Kidney tubule cell (primary cell): ENCODE measurements around the gene SUMO3.
A peak's percentile ranks its signal among the peaks of the same experiment; 100 is the strongest.

Experiments used
- DNase-seq: peaks from one replicate; pipeline ENCODE4 v3.0.0-alpha.2; 2018; ENCODE audit warnings: low spot score

Gene SUMO3

DNA sequence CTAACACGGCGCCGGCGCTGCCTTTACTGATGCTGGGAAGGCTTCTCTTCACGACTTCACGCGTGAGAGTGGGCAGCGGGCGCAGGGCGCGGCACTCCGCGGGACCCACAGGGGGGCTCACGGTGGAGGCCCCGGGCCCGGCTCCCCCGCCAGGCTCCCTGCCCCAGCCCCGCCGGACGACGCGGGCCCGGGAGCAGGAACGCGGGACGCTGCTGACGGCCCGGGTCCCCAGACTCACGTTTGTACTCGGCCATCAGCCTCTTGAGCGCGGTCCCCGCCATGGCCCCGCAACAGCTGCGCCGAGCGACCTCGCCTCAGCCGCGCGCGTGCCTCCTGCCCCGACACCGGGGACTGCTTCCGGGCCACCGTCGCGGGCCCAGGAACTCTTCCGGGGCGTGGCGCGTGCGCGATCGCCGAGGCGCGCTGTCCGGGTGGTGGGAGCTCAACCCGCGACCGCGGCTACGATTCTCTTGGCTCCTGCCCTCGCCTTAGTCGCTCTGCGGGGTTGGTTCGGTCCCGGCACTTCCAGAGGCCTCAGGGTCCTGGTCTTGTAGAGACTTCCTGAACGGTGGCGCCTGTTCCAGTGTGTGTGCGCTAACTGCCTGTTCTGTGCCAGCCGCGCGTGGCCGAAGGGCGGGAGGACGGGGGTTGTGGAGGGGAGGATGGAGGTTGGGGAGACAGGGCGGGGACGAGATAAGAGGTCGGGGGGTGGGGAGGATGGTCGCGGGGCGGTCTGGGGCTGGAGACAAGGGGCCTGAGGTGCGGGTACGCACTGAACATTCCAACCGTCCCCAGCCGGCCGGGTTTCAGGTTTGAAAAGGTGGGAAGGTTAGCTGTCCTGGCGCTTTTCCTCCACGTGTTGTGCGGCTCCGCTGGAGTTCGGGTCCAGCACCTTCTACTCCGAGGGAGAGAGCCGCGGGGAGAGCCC is 16.1 kb downstream of the SUMO3 start, which contains the start of gene UBE2G2:
TSS of gene UBE2G2 (minus strand) at position 353 of the 928 bp plus-strand sequence. CDS start at position 281, 72 bp downstream.
- DNase-seq, result peak; percentile 81

GRCh38 chr21:44800971-44801467 is 16.8 kb downstream of the SUMO3 start:
- peak; percentile 56 for DNase-seq

DNA sequence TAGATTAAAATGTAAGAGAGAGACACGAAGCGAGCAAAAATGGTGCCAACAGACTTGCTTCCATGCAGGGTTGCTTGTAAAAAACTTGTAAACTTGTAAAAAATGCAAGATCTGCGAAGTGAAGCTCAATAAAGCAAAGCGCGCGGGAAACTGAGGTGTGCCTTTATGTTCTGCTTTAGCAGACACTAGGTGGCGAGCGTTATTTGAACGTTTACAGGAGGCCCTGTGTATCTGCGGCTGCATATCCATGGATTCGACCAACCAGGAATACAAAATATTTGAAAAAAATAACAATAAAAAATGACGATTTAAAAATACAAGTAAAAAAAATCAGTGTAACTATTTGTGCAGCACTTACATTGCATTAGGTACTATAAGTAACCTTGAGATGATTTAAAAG is 17.8 kb downstream of the SUMO3 start:
- peak; percentile 39 for DNase-seq

GRCh38 chr21:44799646-44800045 is 18.2 kb downstream of the SUMO3 start:
- DNase-seq, result no peak

DNA sequence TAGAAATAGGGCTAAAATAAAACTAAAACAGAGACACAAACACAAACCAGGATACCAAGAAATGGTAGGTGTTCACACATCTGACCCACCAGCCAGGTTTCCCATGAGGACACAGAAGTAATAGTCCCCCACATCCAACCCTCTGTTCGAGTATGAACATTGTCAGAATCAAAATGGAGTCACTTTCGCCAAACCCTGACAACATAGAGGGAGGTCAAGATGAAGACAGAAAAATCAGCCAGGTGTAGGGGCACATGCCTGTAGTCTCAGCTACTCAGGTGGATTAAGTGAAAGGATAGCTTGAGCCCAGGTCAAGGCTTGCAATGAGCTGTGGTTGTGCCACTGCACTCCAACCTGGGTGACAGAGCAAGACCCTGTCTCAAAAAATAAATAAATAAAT is 20.1 kb downstream of the SUMO3 start:
- no peak for DNase-seq

DNA sequence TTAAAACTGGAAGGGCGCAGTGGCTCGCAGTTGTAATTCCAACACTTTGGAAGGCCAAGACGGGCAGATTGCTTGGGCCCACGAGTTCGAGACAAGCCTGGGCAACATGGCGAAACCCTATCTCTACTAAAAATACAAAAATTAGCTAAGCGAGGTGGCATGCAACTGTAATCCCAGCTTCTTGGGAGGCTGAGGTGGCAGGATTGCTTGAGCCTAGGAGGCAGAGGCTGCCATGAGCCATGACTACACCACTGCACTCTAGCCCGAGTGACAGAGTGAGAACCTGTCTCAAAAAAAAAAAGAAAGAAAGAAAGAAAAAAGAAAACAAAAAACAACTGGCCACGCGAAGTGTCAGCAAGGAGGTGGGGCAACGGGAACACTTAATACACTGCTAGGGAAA is 22.5 kb downstream of the SUMO3 start:
- no peak for DNase-seq

- DNase-seq, result no peak
These were observed 24.1 kb downstream of the SUMO3 start for GRCh38 chr21:44793592-44794374.

- DNase-seq, result peak; percentile 66
These were observed 24.9 kb downstream of the SUMO3 start for GRCh38 chr21:44792702-44793591.

- DNase-seq, result no peak
These were observed 25.9 kb downstream of the SUMO3 start for GRCh38 chr21:44791993-44792392.

DNA sequence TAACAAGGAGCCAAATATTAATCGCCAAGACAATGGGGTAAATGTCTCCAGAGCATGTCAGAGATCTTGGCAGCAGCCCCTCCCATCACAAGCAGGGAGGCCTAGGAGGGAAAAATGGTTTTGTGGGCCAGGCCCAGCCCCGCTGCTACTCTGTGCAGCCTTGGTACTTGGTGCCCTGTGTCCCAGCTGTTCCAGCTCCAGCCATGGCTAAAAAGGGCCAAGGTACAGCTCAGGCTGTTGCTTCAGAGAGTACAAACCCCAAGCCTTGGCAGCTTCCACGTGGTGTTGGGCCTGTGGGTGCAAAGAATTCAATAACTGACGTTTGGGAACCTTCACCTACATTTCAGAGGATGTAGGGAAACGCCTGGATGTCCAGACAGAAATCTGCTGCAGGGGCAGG is 26.6 kb downstream of the SUMO3 start:
- DNase-seq, result no peak

- DNase-seq, result no peak
These were observed 27.5 kb downstream of the SUMO3 start for GRCh38 chr21:44790368-44790767.

- peak; percentile 67 for DNase-seq
These were observed 28.0 kb downstream of the SUMO3 start for GRCh38 chr21:44789880-44790279.

DNA sequence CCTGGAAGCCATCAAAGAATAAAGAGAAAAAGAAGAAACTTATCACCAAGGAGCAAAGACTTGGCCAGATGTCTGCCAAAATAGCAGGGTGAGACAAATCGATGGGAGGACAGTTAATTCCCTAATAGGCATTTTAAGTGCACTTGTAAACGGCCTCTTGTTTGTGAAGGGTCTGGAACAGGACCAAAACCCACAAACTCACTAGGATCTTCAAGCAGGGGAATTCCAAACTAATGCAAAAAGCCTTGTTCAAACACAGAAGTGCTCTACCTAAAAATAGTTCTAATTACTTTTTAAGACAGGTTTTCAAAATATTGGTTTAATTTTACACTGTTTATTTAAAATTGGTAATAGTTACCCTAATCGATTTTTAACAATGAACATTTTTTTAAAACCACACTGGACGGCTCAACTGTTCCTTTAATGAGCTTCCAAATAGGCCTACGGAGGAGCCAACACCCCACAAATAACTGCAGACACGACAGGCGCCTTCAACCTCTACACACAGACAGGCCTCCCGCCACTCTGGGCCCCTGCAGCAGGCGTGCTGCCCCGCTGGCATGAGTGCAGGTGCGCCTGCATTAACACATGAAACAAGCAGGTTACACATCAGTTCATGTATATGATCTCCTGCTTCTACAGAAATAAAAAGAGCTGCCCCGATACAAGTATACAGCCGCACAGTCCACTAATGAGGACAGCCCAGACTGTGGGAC is 32.1 kb downstream of the SUMO3 start:
- DNase-seq, result no peak

DNA sequence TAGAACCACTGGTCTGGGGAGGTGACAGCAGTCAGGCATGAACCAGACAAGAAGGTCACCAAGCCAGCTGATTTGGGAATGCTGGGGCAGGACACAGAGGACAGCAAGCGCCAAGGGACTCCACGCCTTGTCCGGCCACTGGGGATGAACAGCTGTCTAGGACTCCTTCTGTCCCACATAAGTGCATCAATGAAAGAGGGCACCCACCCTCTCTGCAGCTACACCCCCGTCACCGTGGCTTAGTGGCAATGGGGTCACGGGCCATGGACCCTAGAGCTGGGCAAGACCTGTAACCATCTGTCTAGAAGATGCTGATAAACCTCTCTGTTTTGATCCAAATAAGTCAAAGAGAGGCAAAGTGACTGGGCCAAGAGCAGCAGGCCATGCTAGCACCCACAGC is 33.1 kb downstream of the SUMO3 start:
- DNase-seq, result no peak

- no peak for DNase-seq
These were observed 34.7 kb downstream of the SUMO3 start for GRCh38 chr21:44783020-44783696.

DNA sequence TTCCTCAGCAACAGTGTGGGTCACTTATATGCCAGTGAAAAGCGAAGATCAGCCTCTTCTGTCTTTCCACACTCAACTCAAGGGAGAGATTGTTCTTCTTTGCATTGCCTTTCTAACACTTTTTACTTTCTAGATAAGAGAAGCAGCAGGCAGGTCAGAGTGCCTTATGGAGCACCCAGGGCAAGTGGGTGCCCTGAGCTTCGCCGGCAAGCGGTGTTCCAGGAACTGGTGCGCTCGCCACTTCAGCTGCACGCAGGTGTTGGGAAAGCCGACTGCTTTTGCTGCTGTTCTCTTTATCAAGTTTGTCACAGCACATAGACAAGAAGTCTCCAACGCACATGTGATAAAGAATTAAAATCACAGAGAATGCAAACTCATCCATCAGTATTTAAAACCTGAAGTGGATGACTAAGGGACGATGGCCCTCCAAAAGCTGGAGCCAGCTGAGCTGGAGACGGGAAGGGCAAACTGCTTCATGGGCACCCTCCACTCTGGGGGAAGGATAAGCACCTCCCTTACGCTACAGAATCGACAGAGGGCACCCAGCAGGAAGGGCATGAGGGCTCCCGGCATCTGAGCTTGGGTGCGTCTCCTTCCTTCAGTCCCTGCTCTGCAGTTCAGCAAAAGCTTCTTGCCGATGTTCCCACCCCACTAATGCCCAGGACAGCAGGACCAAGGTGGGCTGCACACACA is 36.9 kb downstream of the SUMO3 start:
- DNase-seq, result no peak

GRCh38 chr21:44780137-44780502 is 37.7 kb downstream of the SUMO3 start:
- DNase-seq, result no peak

DNA sequence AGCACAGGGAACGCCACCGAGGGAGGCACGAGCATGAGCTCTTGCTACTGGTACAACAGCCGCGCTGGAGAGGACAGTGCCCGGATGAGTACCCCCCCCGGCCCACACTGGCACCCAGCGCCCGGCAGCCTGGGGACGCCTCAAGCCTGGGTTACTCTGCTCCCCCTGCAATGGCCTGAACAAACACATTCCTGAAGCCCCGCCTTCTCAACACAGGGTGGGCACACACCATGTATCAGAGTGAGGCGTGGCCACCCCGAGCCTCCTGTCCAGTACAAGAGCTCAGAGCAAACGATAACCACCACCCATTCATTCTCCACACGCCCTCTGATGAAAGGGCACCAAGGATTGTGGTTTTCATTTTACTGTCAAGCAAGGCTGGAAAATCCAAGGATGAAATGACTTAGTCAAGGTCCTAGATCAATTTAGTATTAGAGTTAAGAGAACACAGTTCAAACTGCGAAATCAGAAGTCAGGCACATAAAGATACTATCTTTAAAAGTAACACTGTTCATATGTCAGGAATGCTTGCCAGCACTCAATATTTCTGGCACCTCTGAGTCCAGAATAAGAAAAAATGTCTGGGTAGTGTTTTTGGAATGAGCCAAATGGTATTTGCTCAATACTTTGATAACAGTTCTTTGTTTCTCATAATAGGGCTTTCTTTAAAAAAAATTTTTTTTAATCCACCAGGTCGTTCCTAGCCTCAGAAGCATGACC is 38.3 kb downstream of the SUMO3 start:
- no peak for DNase-seq

DNA sequence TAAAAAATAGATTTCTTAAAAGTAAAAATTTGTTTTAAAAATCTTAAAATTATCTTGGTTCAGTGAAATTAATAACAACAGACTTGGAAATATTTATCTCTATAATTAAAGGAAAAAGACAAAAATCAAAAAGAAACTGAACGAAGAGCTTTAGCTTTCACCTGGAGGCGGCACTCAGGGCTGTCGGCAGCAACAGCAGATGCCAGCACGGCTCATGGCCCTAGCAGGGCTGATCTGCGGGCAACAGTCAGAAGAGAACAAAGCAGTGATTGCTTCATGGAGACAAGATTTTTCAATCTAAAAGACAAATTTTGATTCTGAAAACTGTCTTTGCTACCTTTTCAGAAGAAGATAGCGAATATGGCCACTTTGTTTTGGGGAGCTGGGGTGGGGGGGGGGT is 38.9 kb downstream of the SUMO3 start:
- DNase-seq, result no peak
